Fibroblast of mammary gland (primary cell): ENCODE measurements around the gene DAP.
"Not testable (repeated sequence)": the region's sequence is repeated elsewhere in the genome, so short reads cannot be mapped to it uniquely, and the experiment has no call there.

Experiments
- DNase-seq: peaks from one replicate; pipeline ENCODE4 v3.0.0-alpha.2; 2010; ENCODE audit warnings: low read depth
- H3K4me3 ChIP-seq: 2 replicates; pipeline ENCODE4 v1.5.1; 2011; ENCODE audit warnings: low read depth, mild to moderate bottlenecking, low read length, moderate library complexity; ENCODE audit not compliant: control insufficient read depth
- TF ChIP-seq, protein P1 (sequence below): conservative IDR thresholded peaks from 2 replicates; pipeline ENCODE4 v1.5.1; 2011; ENCODE audit warnings: low read depth, low read length, inconsistent platforms; ENCODE audit not compliant: control insufficient read depth, insufficient read depth

Gene DAP

GRCh38 chr5:10634562-10634961 is 126.5 kb downstream of the DAP start:
- H3K4me3 ChIP-seq = no peak overlapping the region
- TF ChIP-seq, protein P1, sequence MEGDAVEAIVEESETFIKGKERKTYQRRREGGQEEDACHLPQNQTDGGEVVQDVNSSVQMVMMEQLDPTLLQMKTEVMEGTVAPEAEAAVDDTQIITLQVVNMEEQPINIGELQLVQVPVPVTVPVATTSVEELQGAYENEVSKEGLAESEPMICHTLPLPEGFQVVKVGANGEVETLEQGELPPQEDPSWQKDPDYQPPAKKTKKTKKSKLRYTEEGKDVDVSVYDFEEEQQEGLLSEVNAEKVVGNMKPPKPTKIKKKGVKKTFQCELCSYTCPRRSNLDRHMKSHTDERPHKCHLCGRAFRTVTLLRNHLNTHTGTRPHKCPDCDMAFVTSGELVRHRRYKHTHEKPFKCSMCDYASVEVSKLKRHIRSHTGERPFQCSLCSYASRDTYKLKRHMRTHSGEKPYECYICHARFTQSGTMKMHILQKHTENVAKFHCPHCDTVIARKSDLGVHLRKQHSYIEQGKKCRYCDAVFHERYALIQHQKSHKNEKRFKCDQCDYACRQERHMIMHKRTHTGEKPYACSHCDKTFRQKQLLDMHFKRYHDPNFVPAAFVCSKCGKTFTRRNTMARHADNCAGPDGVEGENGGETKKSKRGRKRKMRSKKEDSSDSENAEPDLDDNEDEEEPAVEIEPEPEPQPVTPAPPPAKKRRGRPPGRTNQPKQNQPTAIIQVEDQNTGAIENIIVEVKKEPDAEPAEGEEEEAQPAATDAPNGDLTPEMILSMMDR = no peak
- no peak for DNase-seq

DNA sequence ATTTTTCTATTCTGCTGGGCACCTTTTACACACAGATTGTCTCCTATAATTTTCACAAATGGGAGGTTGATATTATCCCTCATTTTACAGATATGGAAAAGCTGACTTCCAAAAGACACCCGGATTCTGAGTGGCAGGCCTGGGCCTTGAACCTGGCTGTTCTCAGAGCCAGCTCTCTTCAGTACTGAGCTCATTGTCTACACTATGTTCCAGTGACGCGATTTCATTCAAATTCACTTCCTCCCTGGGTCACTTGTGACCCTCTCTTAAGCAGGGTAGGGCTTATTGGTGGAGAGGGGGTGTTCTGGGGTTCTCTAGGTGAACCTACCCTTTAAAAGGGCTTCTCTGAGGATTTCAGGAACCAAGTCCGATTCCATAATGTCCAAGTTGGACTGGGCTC is 127.0 kb downstream of the DAP start:
- no peak overlapping the region for H3K4me3 ChIP-seq
- DNase-seq = no peak
- TF ChIP-seq, protein P1 = no peak

- TF ChIP-seq, protein P1 = no peak
- H3K4me3 ChIP-seq = no peak overlapping the region
- no peak for DNase-seq
Observed at GRCh38 chr5:10633271-10634049, 127.6 kb downstream of the DAP start.

DNA sequence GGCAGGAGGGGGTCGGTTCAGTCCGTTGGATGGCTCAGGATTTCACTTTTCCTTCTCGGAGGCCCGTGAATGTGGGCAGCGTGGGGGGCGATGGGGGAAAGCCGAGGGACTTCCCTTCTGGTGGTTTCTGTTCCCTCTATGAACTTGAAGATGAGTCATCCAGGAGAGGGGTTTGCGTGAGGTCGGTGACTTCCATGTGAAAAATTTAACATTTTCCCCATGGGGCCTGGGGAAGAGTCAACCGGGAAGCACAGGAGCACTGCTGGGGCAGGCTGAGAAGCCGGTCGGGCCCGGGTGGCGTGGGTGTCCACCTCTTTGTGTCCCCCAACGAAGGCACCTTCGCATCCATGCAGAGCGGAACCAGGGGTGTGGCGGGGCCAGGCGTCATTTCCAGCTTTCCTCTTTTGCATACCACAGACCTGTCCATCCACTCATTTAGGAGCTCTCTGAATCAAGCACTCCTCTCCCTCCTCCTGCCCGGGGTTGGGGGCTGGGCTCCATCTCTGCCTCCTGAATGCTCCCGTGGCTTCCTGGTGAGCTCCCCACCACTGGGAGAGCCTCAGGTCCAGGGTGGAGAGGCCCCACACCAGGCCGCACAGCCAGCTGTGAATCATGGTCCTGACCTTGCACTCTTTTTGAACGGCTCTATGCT is 128.8 kb downstream of the DAP start:
- no peak overlapping the region for H3K4me3 ChIP-seq
- DNase-seq = peak; percentile 83
- TF ChIP-seq, protein P1 = no peak

DNA sequence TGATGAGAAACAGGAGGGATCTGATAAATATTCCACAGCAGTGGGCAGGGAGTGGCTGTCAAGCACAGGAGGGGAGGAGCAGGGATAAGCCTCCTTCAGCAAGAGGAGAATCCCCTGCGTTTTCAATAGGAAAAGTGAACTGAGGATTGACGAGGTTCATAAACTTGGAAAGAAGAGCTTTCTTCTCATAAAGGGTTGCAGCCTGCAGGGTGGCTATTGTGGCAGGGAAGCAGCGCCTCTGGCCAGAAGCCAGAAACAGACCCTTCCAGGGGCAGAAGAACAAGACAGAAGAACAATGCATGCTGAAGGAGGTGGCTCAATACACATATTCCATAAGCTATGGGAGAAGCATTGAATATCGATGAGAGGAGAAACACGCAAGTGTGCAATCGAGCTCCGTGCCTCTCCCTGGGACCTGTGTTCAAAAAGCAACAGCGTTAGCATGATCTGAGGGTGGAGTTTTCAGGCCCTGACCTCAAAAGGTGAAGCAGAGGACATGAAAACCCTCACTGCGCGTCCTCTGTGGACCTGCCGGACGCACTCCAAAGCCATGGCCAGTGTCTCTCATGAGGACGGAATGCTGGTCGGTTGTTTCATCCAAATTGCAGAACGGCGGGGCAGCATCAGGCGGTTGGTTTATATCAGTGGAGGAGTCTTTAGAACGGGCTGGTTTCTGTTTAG is 129.6 kb downstream of the DAP start:
- no peak overlapping the region for H3K4me3 ChIP-seq
- TF ChIP-seq, protein P1 = no peak
- DNase-seq = no peak

- not testable (repeated sequence) for H3K4me3 ChIP-seq, DNase-seq
Observed at GRCh38 chr5:10630744-10631143, 130.3 kb downstream of the DAP start.

DNA sequence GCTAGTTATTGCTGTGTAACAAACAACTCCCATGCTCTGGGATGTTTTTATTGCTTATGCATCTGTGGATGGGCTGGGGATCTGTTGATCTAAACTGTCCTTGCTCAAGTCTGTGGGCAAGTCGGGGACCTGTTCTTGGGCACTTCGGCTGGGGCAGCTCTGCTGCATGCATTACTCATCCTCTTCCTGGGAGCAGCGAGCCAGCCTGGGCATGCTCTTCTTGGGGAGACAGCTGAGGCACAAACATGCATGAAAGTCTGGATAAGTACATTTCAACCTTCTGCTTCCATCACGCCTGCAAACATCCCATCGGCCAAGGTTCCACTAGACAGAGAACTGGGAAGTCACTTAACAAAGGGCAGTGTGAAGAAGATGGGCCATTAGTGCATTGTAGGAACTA is 130.9 kb downstream of the DAP start:
- H3K4me3 ChIP-seq = no peak overlapping the region
- DNase-seq = no peak
- TF ChIP-seq, protein P1 = no peak
